Measurements from ENCODE around the gene USP32. TPM values are rescaled to one million over a fixed set of nuclear protein-coding genes. Genes with fewer than 3 reads are reported as not detected.
"Not testable (repeated sequence)": the region's sequence is repeated elsewhere in the genome, so short reads cannot be mapped to it uniquely, and the experiment has no call there.

The USP32 gene
- total RNA-seq, 1 donor from 2014 or later = 39.7 TPM

GRCh38 chr17:60391471-60392041 lies 377 bp downstream of the USP32 start:
- peak overlapping the region; percentile 83 to 99 (median 90) for H3K4me3 ChIP-seq (ENCODE audit: low read length in 3 of 3)
- peaks cover 22 to 32% (median 24%) of the 10 kb centered on the region in 3 donors for H3K4me1 ChIP-seq (ENCODE audit: control insufficient read depth in 3 of 3, insufficient read depth in 3 of 3, low read length in 3 of 3)
- H3K36me3 ChIP-seq (ENCODE audit: control insufficient read depth in 3 of 3, insufficient read depth in 3 of 3, low read length in 3 of 3) = no peaks in the 10 kb centered on the region
- H3K9me3 ChIP-seq (ENCODE audit: control insufficient read depth in 3 of 3, low read length in 3 of 3) = no peaks in the 10 kb centered on the region
- H3K9ac ChIP-seq (ENCODE audit: low read depth in 1 of 3, low read length in 3 of 3) = peak overlapping the region; percentile 93 to 97 (median 95)
- no peaks in the 10 kb centered on the region for H3K27me3 ChIP-seq (ENCODE audit: control insufficient read depth in 3 of 3, insufficient read depth in 3 of 3, low read length in 3 of 3)
- peak overlapping the region; percentile 99 for H3K27ac ChIP-seq (ENCODE audit: low read depth, low read length)

DNA sequence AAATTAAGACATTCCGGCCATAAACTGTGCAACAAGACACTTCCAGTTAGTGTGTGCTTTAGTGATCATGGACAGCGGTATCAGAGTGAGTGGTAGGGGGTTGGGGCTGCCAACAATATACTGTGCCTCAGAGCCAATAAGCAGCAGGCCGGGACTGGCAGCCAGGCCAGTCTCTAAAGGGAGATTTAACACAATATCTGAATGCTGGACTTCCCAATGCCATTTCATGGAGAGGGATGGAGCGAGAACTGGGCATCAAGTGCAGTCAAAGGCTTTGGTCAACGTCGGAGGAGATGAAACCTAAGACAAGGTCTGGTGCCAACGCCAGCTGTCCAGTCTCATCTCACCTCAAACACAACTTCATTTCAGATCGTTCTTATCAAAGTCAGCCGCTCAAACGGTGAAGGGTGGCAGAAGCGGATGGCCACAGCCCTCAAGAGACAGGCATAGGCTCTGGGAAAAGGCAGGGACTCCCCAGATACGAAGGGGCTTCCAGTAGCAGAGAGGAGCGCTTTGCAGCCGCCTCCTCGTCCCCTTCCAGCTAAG lies 935 bp downstream of the USP32 start:
- H3K9me3 ChIP-seq (ENCODE audit: control insufficient read depth in 3 of 3, low read length in 3 of 3) = no peaks in the 10 kb centered on the region
- H3K9ac ChIP-seq (ENCODE audit: low read depth in 1 of 3, low read length in 3 of 3) = peak overlapping the region; percentile 93 to 97 (median 95)
- peaks cover 22 to 35% (median 24%) of the 10 kb centered on the region in 3 donors for H3K4me1 ChIP-seq (ENCODE audit: control insufficient read depth in 3 of 3, insufficient read depth in 3 of 3, low read length in 3 of 3)
- no peaks in the 10 kb centered on the region for H3K36me3 ChIP-seq (ENCODE audit: control insufficient read depth in 3 of 3, insufficient read depth in 3 of 3, low read length in 3 of 3)
- H3K4me3 ChIP-seq (ENCODE audit: low read length in 3 of 3) = peak overlapping the region; percentile 83 to 99 (median 90)
- H3K27ac ChIP-seq (ENCODE audit: low read depth, low read length) = peak overlapping the region; percentile 99
- H3K27me3 ChIP-seq (ENCODE audit: control insufficient read depth in 3 of 3, insufficient read depth in 3 of 3, low read length in 3 of 3) = no peaks in the 10 kb centered on the region

- Histone ChIP-seq H3K4me1 (ENCODE audit: control insufficient read depth in 3 of 3, insufficient read depth in 3 of 3, low read length in 3 of 3) (peaks cover 24 to 35% (median 25%) of the 10 kb centered on the region in 3 donors), H3K36me3 (ENCODE audit: control insufficient read depth in 3 of 3, insufficient read depth in 3 of 3, low read length in 3 of 3) (no peaks in the 10 kb centered on the region), H3K9me3 (ENCODE audit: control insufficient read depth in 3 of 3, low read length in 3 of 3) (no peaks in the 10 kb centered on the region), H3K27ac (ENCODE audit: low read depth, low read length) (peak overlapping the region; percentile 99), H3K27me3 (ENCODE audit: control insufficient read depth in 3 of 3, insufficient read depth in 3 of 3, low read length in 3 of 3) (no peaks in the 10 kb centered on the region), H3K4me3 (ENCODE audit: low read length in 3 of 3) (peak overlapping the region; percentile 83 to 99 (median 90)), H3K9ac (ENCODE audit: low read depth in 1 of 3, low read length in 3 of 3) (peak overlapping the region in 2 of 3 donors; percentile 13 to 32)
Measured at GRCh38 chr17:60390186-60390585, 1.7 kb downstream of the USP32 start.

DNA sequence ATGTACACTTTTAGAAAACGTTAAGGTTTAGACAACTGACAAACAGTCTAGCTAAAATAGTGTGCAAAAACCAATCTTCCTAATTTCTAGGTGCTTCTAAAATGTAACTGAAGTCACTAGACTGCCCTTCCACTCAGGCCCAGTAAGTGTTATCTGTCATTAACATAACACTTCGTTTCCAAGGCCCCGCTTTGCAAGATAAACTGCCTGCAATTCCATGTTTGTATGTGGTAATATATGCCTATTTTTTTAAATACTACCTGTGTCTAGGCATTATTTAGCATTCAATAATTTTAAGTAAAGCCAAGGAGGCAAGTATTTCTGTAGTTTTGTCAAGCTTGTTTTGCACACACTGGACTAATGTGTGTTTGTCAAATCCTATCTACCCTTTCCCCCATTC lies 3.2 kb downstream of the USP32 start:
- Histone ChIP-seq H3K36me3 (ENCODE audit: control insufficient read depth in 3 of 3, insufficient read depth in 3 of 3, low read length in 3 of 3) (no peaks in the 10 kb centered on the region), H3K27ac (ENCODE audit: low read depth, low read length) (no peak overlapping the region), H3K27me3 (ENCODE audit: control insufficient read depth in 3 of 3, insufficient read depth in 3 of 3, low read length in 3 of 3) (no peaks in the 10 kb centered on the region), H3K9ac (ENCODE audit: low read depth in 1 of 3, low read length in 3 of 3) (no peak overlapping the region), H3K4me3 (ENCODE audit: low read length in 3 of 3) (no peak overlapping the region), H3K9me3 (ENCODE audit: control insufficient read depth in 3 of 3, low read length in 3 of 3) (no peaks in the 10 kb centered on the region), H3K4me1 (ENCODE audit: control insufficient read depth in 3 of 3, insufficient read depth in 3 of 3, low read length in 3 of 3) (peaks cover 24 to 35% (median 25%) of the 10 kb centered on the region in 3 donors)

GRCh38 chr17:60387666-60388065 lies 4.3 kb downstream of the USP32 start:
- Histone ChIP-seq H3K9ac (ENCODE audit: low read depth in 1 of 3, low read length in 3 of 3) (no peak overlapping the region), H3K4me3 (ENCODE audit: low read length in 3 of 3) (no peak overlapping the region), H3K4me1 (ENCODE audit: control insufficient read depth in 3 of 3, insufficient read depth in 3 of 3, low read length in 3 of 3) (peaks cover 20 to 34% (median 25%) of the 10 kb centered on the region in 3 donors), H3K27me3 (ENCODE audit: control insufficient read depth in 3 of 3, insufficient read depth in 3 of 3, low read length in 3 of 3) (no peaks in the 10 kb centered on the region), H3K27ac (ENCODE audit: low read depth, low read length) (no peak overlapping the region), H3K9me3 (ENCODE audit: control insufficient read depth in 3 of 3, low read length in 3 of 3) (no peaks in the 10 kb centered on the region), H3K36me3 (ENCODE audit: control insufficient read depth in 3 of 3, insufficient read depth in 3 of 3, low read length in 3 of 3) (no peaks in the 10 kb centered on the region)

DNA sequence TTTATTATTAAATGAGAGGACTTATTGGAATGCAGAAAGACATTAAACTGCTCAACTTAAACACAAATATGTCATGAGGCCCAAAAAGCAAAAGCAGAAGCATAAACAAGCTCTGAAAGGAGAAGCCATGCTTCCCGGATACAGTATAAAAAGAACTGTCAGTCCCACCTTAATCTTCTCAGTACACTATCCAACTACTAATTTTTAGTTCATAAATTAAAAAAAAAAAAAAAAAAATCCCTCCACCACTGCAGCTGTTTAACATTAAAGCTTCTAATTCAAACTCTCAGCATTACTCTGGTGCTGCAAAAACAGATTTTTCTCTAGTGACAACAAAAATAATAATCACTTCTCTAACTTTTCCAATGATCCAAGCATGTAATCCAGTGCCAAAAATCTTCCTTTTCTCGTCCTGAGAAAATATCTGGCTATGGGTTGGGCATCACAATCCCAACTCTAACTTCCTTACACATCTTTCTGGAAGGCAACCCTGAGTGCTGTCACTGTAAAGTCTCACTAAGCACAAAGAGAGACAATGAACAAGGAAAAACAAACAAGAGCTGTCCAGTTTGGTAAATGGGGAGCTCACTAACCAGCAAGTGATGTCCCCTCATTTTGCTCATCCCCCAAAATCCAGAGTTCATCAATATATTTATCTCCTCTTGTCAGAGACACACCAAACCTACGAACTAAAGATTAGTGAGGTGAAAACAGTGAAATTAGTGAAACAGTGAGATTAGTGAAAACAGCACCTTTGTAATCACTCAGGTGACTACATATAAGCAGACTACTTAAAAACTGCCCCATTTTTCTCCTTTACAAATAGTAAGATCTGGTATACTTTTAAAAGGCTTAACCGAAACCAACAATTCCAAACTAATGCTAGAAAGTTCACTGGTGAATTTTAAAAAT lies 5.5 kb downstream of the USP32 start:
- peaks cover 20 to 31% (median 26%) of the 10 kb centered on the region in 3 donors for H3K4me1 ChIP-seq (ENCODE audit: control insufficient read depth in 3 of 3, insufficient read depth in 3 of 3, low read length in 3 of 3)

GRCh38 chr17:60384921-60385320 lies 7.0 kb downstream of the USP32 start:
- not testable (repeated sequence) for H3K27me3 ChIP-seq (ENCODE audit: control insufficient read depth in 3 of 3, insufficient read depth in 3 of 3, low read length in 3 of 3); H3K9me3 ChIP-seq (ENCODE audit: control insufficient read depth in 3 of 3, low read length in 3 of 3); H3K9ac ChIP-seq (ENCODE audit: low read depth in 1 of 3, low read length in 3 of 3); H3K4me3 ChIP-seq (ENCODE audit: low read length in 3 of 3); H3K36me3 ChIP-seq (ENCODE audit: control insufficient read depth in 3 of 3, insufficient read depth in 3 of 3, low read length in 3 of 3); H3K27ac ChIP-seq (ENCODE audit: low read depth, low read length)
- H3K4me1 ChIP-seq (ENCODE audit: control insufficient read depth in 3 of 3, insufficient read depth in 3 of 3, low read length in 3 of 3) = peaks cover 10 to 16% (median 13%) of the 10 kb centered on the region in 3 donors

More for the DNA sequence above, 5.5 kb downstream of the USP32 start:
- Histone ChIP-seq H3K27me3 (ENCODE audit: control insufficient read depth in 3 of 3, insufficient read depth in 3 of 3, low read length in 3 of 3) (no peaks in the 10 kb centered on the region), H3K9ac (ENCODE audit: low read depth in 1 of 3, low read length in 3 of 3) (no peak overlapping the region), H3K9me3 (ENCODE audit: control insufficient read depth in 3 of 3, low read length in 3 of 3) (no peaks in the 10 kb centered on the region), H3K36me3 (ENCODE audit: control insufficient read depth in 3 of 3, insufficient read depth in 3 of 3, low read length in 3 of 3) (no peaks in the 10 kb centered on the region), H3K4me3 (ENCODE audit: low read length in 3 of 3) (no peak overlapping the region), H3K27ac (ENCODE audit: low read depth, low read length) (no peak overlapping the region)

DNA sequence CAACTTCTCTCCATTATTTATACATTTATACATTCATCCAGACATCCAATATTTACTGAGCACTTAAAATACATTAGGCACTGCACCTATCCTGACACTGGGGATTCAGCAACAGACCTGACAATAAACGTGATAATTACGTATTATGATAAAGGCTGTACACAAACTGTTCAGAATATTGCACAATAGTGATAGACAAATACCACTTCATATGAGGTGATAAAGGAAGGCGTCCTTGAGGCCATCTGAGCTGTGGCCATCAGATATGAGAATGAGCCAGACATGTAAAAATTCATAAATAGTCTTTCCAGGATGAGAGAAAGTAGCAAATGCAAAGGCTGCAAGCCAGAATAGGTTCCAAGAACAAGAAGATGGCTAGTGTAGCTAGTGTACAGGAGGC lies 8.6 kb downstream of the USP32 start:
- Histone ChIP-seq H3K36me3 (ENCODE audit: control insufficient read depth in 3 of 3, insufficient read depth in 3 of 3, low read length in 3 of 3) (no peaks in the 10 kb centered on the region), H3K4me1 (ENCODE audit: control insufficient read depth in 3 of 3, insufficient read depth in 3 of 3, low read length in 3 of 3) (peaks cover 3 to 14% (median 6%) of the 10 kb centered on the region in 3 donors), H3K9ac (ENCODE audit: low read depth in 1 of 3, low read length in 3 of 3) (no peak overlapping the region), H3K4me3 (ENCODE audit: low read length in 3 of 3) (no peak overlapping the region), H3K27ac (ENCODE audit: low read depth, low read length) (no peak overlapping the region), H3K27me3 (ENCODE audit: control insufficient read depth in 3 of 3, insufficient read depth in 3 of 3, low read length in 3 of 3) (no peaks in the 10 kb centered on the region), H3K9me3 (ENCODE audit: control insufficient read depth in 3 of 3, low read length in 3 of 3) (no peaks in the 10 kb centered on the region)

DNA sequence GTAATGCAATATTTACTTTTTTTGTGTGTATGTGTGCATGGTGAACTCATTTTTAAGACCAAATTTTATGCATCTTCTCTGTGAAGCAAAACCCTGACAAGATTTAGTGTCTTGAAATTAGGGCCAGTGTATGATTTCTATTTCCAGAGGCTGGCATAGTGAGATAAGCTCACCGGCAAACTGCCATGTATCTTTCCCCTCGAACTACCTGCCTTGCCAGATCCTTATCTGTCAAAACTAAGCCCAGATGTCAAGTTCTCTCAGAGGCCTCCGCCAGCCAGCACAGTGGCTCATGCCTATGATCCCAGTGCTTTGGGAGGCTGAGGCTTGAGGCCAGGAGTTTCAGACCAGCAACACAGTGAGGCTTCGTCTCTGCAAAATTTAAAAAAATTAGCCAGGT lies 10.0 kb downstream of the USP32 start:
- no peaks in the 10 kb centered on the region for H3K9me3 ChIP-seq (ENCODE audit: control insufficient read depth in 3 of 3, low read length in 3 of 3)
- peaks cover 0 to 11% (median 5%) of the 10 kb centered on the region in 3 donors for H3K4me1 ChIP-seq (ENCODE audit: control insufficient read depth in 3 of 3, insufficient read depth in 3 of 3, low read length in 3 of 3)
- no peaks in the 10 kb centered on the region for H3K27me3 ChIP-seq (ENCODE audit: control insufficient read depth in 3 of 3, insufficient read depth in 3 of 3, low read length in 3 of 3)
- no peak overlapping the region for H3K9ac ChIP-seq (ENCODE audit: low read depth in 1 of 3, low read length in 3 of 3)
- no peaks in the 10 kb centered on the region for H3K36me3 ChIP-seq (ENCODE audit: control insufficient read depth in 3 of 3, insufficient read depth in 3 of 3, low read length in 3 of 3)
- no peak overlapping the region for H3K4me3 ChIP-seq (ENCODE audit: low read length in 3 of 3)
- no peak overlapping the region for H3K27ac ChIP-seq (ENCODE audit: low read depth, low read length)

GRCh38 chr17:60379461-60379860 lies 12.5 kb downstream of the USP32 start:
- H3K4me1 ChIP-seq (ENCODE audit: control insufficient read depth in 3 of 3, insufficient read depth in 3 of 3, low read length in 3 of 3); H3K4me3 ChIP-seq (ENCODE audit: low read length in 3 of 3); H3K9me3 ChIP-seq (ENCODE audit: control insufficient read depth in 3 of 3, low read length in 3 of 3); H3K36me3 ChIP-seq (ENCODE audit: control insufficient read depth in 3 of 3, insufficient read depth in 3 of 3, low read length in 3 of 3); H3K27ac ChIP-seq (ENCODE audit: low read depth, low read length); H3K9ac ChIP-seq (ENCODE audit: low read depth in 1 of 3, low read length in 3 of 3); H3K27me3 ChIP-seq (ENCODE audit: control insufficient read depth in 3 of 3, insufficient read depth in 3 of 3, low read length in 3 of 3): not testable (repeated sequence)
